GM06990 (cell line): ENCODE data around the gene NYAP1.

Experiments used
- DNase-seq: peaks from one replicate; pipeline ENCODE4 v3.0.0-alpha.2; 2011; ENCODE audit not compliant: insufficient read length; ENCODE audit errors: extremely low read depth
- H3K27me3 ChIP-seq: replicated peaks from 2 replicates; pipeline ENCODE4 v1.6.0; 2011; ENCODE audit warnings: low read length; ENCODE audit not compliant: control insufficient read depth, insufficient read depth
- H3K36me3 ChIP-seq: 2 replicates; pipeline ENCODE4 v1.5.1; 2011; ENCODE audit warnings: low read length; ENCODE audit not compliant: control insufficient read depth, insufficient read depth
- H3K4me3 ChIP-seq: replicated peaks from 2 replicates; pipeline ENCODE4 v1.5.1; 2011; ENCODE audit warnings: low read depth, mild to moderate bottlenecking, control low read depth, low read length
- TF ChIP-seq, protein P1 (sequence below): IDR thresholded peaks from 2 replicates; pipeline ENCODE4 v1.5.1; 2011; ENCODE audit warnings: low read length, control low read depth, mild to moderate bottlenecking, inconsistent platforms; ENCODE audit not compliant: insufficient read depth, poor library complexity, severe bottlenecking

Gene NYAP1

DNA sequence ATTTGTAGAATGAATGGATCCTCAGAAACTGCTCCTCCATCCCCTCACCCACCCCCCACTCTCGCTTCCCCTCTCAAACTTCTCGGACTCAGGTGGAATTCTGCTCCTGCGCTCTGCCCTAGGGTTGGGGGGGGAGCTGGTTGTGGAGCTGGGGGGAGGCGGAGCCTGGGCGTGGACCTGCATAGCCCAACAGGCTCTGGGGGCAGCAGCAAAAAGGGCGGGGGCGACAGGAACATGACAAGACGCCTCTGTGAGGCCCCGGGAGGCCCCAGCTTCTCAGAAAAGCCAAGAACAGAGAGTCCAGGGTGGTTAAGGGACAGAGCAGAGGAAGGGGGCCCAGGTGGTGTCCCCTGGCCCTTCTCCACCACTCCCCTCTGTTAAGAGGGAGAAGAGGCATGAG, 8.2 kb upstream of the NYAP1 start:
- DNase-seq, result no peak
- no peaks in the 10 kb centered on the region for H3K27me3 ChIP-seq
- H3K4me3 ChIP-seq, result peak overlapping the region; percentile 92
- TF ChIP-seq, protein P1, sequence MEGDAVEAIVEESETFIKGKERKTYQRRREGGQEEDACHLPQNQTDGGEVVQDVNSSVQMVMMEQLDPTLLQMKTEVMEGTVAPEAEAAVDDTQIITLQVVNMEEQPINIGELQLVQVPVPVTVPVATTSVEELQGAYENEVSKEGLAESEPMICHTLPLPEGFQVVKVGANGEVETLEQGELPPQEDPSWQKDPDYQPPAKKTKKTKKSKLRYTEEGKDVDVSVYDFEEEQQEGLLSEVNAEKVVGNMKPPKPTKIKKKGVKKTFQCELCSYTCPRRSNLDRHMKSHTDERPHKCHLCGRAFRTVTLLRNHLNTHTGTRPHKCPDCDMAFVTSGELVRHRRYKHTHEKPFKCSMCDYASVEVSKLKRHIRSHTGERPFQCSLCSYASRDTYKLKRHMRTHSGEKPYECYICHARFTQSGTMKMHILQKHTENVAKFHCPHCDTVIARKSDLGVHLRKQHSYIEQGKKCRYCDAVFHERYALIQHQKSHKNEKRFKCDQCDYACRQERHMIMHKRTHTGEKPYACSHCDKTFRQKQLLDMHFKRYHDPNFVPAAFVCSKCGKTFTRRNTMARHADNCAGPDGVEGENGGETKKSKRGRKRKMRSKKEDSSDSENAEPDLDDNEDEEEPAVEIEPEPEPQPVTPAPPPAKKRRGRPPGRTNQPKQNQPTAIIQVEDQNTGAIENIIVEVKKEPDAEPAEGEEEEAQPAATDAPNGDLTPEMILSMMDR, result no peak
- H3K36me3 ChIP-seq, result peaks cover 14% of the 10 kb centered on the region

GRCh38 chr7:100476101-100476780, 7.5 kb upstream of the NYAP1 start:
- no peak for DNase-seq
- Histone ChIP-seq H3K4me3 (peak overlapping the region; percentile 92), H3K27me3 (no peaks in the 10 kb centered on the region), H3K36me3 (peaks cover 12% of the 10 kb centered on the region)
- TF ChIP-seq, protein P1, result no peak

GRCh38 chr7:100476903-100477870, 6.5 kb upstream of the NYAP1 start:
- peak overlapping the region; percentile 92 for H3K4me3 ChIP-seq
- TF ChIP-seq, protein P1, result peak; percentile 60
- no peak for DNase-seq
- peaks cover 12% of the 10 kb centered on the region for H3K36me3 ChIP-seq
- H3K27me3 ChIP-seq, result no peaks in the 10 kb centered on the region

- TF ChIP-seq, protein P1, result no peak
- peak overlapping the region; percentile 92 for H3K4me3 ChIP-seq
- H3K27me3 ChIP-seq, result no peaks in the 10 kb centered on the region
- H3K36me3 ChIP-seq, result peaks cover 12% of the 10 kb centered on the region
- peak; percentile 70 for DNase-seq
Measured at GRCh38 chr7:100477871-100478267, 5.9 kb upstream of the NYAP1 start.

DNA sequence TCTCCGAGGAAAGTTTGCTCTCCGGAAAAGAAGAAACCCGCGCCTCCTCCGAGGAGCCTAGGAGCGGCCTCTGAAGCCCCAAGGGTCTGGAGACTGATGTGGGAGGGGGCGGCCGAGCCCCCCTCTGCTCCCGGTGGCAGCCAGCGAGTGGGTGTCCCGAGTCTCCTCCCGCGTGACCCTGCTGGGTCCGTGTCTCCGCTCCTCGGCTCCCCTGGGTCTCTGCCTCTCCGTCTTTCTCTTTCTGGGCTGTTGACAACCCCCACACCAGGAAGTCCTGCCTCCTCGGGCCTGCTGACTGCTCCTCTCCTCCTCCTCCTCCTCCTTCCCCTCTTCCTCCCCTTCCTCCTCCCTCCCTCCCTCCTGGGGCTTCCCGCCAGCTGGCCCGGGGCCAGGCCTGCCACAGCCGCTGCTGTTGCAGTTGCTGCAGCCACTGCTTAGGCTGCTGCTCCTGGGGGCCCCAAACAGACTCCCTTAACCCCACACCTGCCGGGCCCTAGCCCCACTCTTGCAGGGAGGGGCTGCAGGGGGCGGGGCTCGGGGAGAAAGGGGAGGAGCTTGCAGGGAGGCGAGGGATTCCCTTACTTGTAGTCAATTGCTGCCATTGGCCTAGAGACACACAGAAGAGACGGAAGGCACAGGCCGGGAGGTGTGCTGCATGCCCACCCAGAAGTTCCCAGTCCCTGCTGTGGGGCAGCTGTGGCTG, 4.6 kb upstream of the NYAP1 start, which contains the start of gene TSC22D4:
Gene TSC22D4 (minus strand): TSS at position 257 of the 703 bp plus-strand sequence. CDS start 1,176 bp downstream, outside the sequence.
- DNase-seq, result peak; percentile 97
- TF ChIP-seq, protein P1, result no peak
- Histone ChIP-seq H3K27me3 (no peaks in the 10 kb centered on the region), H3K36me3 (peaks cover 7% of the 10 kb centered on the region), H3K4me3 (peak within 1 kb of the TSS; percentile 92)
